Measurements from ENCODE around the gene RENBP.

RENBP gene

GRCh38 chrX:153934762-153935325 lies 9.6 kb downstream of the RENBP start, which contains the start of gene NAA10 (continued):
- TF ChIP-seq PBX3 (CRISPR knock-in tag; IDR thresholded peaks at IDR 0.05) = peak; percentile 82

- peaks cover 23 to 45% of the 10 kb centered on the region in 2 experiments for H3K36me3 ChIP-seq (ENCODE audit: control insufficient read depth in 2 of 2, insufficient read depth in 1 of 2, low read length in 2 of 2)
- peak overlapping the region; percentile 85 for H3K27ac ChIP-seq (ENCODE audit: extremely low read depth, low read depth, low read length)
- POLR2A ChIA-PET = interaction anchor here (0.8 to 2.7 kb wide), 12 partner anchors 9 to 207 kb away, joined by 3 to 21 read pairs (median 4); partner anchors contain the start of genes HCFC1, IDH3G, SSR4 and TMEM187
- CTCF ChIA-PET = interaction anchor here (1.2 to 14.7 kb wide), 4 partner anchors 9 to 15 kb away, joined by 3 to 267 read pairs (median 14); partner anchors contain the start of gene RENBP
- H3K9me3 ChIP-seq (ENCODE audit: control insufficient read depth, insufficient read depth, low read depth, low read length) = no peaks in the 10 kb centered on the region
- H3K4me3 ChIP-seq (ENCODE audit: low read depth, low read length) = peak overlapping the region; percentile 88
- H3K4me1 ChIP-seq (ENCODE audit: control insufficient read depth, insufficient read depth, low read length) = peaks cover 9% of the 10 kb centered on the region; the same call in 1 of the 2 replicates
- no peak for TF ChIP-seq ZIC2 (tag by site-specific recombination; IDR thresholded peaks at IDR 0.05)
- TF ChIP-seq ZBTB8A (tag by site-specific recombination; IDR thresholded peaks at IDR 0.05) = peak; percentile 61
- TF ChIP-seq ZNF600 (tag by site-specific recombination; IDR thresholded peaks at IDR 0.05) = 0 out of 2 replicates have a peak, but pooled peaks have one; percentile 19
- TF ChIP-seq ZBTB44 (tag by site-specific recombination; IDR thresholded peaks at IDR 0.05) = no peak
- TF ChIP-seq ZNF449 (tag by site-specific recombination; IDR thresholded peaks at IDR 0.05) = no peak
- TF ChIP-seq ZFP41 (tag by site-specific recombination; IDR thresholded peaks at IDR 0.05; ENCODE audit: borderline replicate concordance) = no peak
- peak; percentile 22 for TF ChIP-seq SP2 (tag by site-specific recombination; IDR thresholded peaks at IDR 0.05)
- no peak for TF ChIP-seq ZNF513 (tag by site-specific recombination; IDR thresholded peaks at IDR 0.05)
- TF ChIP-seq CTCF (tag by site-specific recombination; IDR thresholded peaks at IDR 0.05) = no peak
- peak; percentile 90 for TF ChIP-seq ZNF335 (tag by site-specific recombination; conservative IDR thresholded peaks at IDR 0.05)
- no peak for TF ChIP-seq ZNF639 (tag by site-specific recombination; IDR thresholded peaks at IDR 0.05)
- TF ChIP-seq REST (tag by site-specific recombination; IDR thresholded peaks at IDR 0.05) = no peak
- no peak for TF ChIP-seq ZNF768 (tag by site-specific recombination; IDR thresholded peaks at IDR 0.05)
- TF ChIP-seq ZBTB20 (tag by site-specific recombination; IDR thresholded peaks at IDR 0.05) = peak; percentile 58
- no peak for TF ChIP-seq ATF2 (tag by site-specific recombination; IDR thresholded peaks at IDR 0.05; ENCODE audit: low read depth)
- 0 out of 2 replicates have a peak, but pooled peaks have one; percentile 20 for TF ChIP-seq BCL11B (tag by site-specific recombination; IDR thresholded peaks at IDR 0.05; ENCODE audit: low read depth)
- TF ChIP-seq ZNF76 (tag by site-specific recombination; IDR thresholded peaks at IDR 0.05; ENCODE audit: borderline replicate concordance, low read depth) = 0 out of 2 replicates have a peak, but pooled peaks have one; percentile 20
- TF ChIP-seq ZNF350 (tag by site-specific recombination; IDR thresholded peaks at IDR 0.05) = no peak
These were observed 10.2 kb downstream of the RENBP start for GRCh38 chrX:153934148-153934761.
